ENCODE measurements around the gene EIF1.

The EIF1 gene

DNA sequence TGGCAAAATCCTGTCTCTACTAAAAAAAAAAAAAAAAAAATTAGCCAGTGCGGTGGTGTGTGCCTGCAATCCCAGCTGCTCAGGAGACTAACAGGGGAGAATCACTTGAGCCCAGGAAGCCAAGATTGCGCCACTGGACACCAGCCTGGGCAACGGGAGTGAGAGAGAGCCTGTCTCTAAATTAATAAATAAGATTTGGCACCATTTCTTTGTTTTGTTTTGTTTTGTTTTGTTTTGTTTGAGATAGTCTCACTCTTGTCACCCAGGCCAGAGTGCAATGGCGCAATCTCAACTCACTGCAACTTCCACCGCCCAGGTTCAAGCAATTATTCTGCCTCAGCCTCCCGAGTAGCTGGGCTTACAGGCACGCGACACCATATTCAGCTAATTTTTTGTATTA is 14.0 kb downstream of the EIF1 start:
- TF ChIP-seq, protein P1, sequence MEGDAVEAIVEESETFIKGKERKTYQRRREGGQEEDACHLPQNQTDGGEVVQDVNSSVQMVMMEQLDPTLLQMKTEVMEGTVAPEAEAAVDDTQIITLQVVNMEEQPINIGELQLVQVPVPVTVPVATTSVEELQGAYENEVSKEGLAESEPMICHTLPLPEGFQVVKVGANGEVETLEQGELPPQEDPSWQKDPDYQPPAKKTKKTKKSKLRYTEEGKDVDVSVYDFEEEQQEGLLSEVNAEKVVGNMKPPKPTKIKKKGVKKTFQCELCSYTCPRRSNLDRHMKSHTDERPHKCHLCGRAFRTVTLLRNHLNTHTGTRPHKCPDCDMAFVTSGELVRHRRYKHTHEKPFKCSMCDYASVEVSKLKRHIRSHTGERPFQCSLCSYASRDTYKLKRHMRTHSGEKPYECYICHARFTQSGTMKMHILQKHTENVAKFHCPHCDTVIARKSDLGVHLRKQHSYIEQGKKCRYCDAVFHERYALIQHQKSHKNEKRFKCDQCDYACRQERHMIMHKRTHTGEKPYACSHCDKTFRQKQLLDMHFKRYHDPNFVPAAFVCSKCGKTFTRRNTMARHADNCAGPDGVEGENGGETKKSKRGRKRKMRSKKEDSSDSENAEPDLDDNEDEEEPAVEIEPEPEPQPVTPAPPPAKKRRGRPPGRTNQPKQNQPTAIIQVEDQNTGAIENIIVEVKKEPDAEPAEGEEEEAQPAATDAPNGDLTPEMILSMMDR (IDR thresholded peaks at IDR 0.05): no peak
- no peak for DNase-seq (ENCODE audit: low spot score)
- Histone ChIP-seq H3K27ac (no peak overlapping the region), H3K4me3 (no peak overlapping the region)

DNA sequence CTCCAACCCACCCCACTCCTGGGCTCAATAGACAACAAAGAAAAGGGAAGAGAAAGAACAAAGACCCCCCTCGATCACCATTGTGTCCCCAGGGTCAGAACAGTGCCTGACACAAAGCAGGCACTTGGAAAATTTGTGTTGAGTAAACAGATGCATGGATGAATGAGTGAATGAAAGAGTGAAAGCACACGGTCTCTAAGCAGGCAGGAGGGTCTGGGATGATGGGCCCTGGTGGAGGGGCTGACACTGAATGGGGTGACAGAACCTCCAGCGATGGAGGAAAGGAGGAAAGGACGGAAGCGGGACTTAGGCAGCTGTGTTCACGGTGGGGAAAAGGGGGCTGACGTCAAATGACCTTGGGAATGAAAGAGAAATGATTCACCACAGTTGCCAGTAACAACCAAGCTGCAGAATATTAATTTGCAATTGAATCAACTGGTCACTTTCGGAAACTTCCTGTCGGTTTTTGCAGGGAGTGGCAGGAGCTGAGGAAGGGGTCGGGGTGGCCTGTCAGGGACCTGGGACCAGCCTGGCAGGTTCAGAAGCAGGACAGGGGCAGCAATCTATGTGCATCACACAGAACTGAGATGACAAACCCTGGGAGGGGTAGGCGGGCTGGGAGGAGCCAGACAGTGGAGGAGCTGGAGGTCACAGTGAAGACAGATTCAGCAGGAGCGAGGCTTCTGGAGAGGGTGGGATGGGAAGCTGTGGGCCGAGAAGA is 16.7 kb downstream of the EIF1 start:
- TF ChIP-seq, protein P1 (IDR thresholded peaks at IDR 0.05): no peak
- H3K27ac ChIP-seq: no peak overlapping the region
- DNase-seq (ENCODE audit: low spot score): no peak
- no peak overlapping the region for H3K4me3 ChIP-seq

DNA sequence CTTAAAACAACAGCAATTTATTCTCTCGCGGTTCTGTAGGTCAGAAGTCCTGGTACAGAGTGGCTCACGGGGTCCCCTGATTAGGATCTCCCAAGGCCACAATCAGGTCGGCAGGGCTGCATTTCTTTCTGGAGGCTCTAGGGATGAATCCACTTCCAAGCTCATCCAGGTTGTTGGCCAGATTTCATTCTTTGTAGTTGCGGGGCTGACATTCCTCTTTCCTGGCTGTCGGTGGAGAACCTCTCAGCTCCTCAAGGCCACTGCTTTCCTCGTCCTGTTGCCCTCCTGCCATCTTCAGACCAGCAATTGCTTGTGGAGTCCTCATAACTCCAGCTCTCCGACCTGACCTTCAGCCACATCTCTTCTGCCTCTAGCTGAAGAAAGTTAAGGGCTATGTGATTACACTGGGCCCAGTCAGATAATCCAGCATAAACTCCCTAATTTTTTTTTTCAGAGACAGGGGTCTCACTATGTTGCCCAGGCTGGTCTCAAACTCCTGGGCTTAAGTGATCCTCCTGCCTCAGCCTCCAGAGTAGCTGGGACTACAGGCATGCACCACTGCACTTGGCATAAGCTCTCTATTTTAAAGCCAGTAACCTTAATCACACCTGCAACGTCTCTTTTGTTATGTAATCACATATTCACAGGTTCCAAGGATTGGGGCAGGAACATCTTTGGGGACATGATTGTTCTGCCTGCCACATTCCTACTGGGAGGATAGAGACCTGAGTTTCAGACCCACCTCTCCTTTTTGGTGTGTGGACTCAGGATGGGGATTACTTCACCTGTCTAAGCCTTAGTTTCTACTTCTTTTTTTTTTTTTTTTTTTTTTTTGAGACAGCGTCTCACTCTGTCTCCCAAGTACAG is 19.4 kb downstream of the EIF1 start:
- H3K27ac ChIP-seq: no peak overlapping the region
- H3K4me3 ChIP-seq: no peak overlapping the region
- DNase-seq (ENCODE audit: low spot score): no peak
- TF ChIP-seq, protein P1 (IDR thresholded peaks at IDR 0.05): no peak

DNA sequence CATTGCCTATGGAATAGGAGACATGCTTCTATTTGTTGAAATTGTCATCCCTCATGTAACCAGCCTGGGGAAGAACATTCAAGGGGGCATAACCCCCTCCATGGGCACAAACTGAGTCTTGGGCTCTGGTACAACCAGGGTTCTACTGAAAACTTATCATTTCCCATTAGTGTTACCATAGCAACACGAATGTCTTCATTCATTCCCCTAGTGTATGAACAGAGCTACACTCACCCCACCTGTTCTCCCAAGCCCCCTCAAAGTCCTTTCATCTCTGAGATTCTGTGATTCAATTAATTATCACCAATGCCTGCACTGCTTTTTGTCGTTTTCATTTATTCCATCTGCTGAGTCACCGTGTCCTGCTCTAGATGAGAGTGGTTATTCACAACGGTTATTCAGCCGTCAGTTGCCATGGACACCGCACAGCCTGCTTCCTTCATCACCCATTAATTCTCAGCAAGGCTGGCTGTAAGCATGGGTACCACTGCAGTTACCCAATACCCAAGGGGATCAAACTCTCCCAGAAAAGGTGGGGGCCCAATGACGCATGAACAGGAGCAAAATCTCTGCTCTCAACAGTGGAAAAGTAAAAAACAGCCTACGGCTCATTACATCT is 21.9 kb downstream of the EIF1 start:
- TF ChIP-seq, protein P1 (IDR thresholded peaks at IDR 0.05): no peak
- Histone ChIP-seq H3K4me3 (no peak overlapping the region), H3K27ac (no peak overlapping the region)
- DNase-seq (ENCODE audit: low spot score): no peak

DNA sequence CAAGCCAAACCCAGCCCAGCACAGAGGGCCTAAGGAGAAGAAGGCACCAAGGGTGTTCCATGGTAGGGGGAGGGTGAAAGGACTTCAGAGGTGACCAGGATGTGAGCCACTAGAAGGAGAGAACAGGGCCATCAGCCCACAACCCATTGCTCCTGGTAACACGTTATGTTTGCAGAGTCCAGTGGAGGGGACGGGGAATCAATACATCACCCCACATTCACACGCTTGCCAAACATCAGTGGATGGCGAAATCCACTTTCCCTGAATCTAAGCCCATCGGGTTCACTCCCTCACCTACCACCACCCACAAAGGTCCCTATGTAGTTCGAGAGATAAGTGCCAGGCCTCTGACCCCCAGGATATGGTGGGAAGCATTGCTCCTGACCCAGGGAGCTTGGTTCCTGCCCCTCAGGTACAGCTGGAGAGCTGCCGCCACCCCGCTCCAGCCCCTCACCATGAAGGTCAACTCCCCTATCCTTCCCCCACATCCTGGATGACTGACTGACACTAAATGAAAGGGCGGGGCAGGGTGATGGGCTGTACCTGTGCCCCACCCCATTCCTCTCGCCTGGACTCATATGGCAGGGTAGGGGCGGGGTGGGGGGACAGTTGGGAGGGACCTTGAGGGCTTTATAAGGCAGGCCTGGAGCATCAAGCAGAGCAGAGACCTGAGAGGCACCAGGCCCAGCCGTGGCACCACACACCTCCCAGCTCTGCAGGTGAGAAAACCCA is 23.1 kb downstream of the EIF1 start, which contains the start of gene GAST:
GAST (plus strand) TSS at position 663 of the 732 bp plus-strand sequence. CDS start 3,106 bp downstream, outside the sequence.
- TF ChIP-seq, protein P1 (IDR thresholded peaks at IDR 0.05): no peak
- Histone ChIP-seq H3K4me3 (no peak within 1 kb of the TSS), H3K27ac (no peak within 1 kb of the TSS)
- DNase-seq (ENCODE audit: low spot score): no peak

DNA sequence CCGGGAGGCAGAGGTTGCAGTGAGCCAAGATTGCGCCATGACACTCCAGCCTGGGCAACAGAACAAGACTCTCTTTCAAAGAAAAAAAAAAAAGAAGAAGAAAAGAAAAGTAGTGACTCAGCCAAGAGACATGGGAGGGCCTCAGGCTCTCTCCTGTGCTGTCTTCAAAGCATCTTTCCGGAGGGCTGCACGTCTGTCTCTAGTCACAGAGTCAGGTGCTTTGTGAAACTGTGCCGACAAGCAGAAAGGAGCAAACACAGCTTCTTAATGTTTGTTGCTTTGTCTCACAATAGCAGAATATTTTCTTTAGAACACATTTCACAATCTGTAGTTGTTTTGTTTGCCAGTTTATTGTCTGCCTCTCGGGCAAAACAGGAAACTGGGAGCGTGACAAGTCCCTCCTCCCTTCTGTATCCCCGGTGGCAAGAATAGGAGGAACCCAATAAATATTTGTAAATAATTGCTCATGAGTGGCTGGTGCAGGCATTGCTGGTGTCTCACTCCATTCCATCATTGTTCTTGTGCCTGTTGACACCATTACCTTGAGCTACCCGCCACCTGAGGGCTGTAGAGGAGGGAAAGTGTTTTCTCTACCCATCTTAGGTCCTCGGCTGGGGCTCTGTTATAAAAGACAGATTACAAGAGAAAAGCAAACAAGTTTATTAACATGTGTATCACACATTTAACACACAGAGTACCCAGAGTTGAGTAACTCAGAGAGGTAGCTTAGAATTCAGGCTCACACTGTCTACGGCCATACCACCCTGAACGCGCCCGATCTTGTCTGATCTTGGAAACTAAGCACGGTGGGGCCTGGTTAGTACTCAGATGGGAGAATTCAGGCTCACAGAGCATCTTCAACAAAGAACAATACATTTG is 29.0 kb downstream of the EIF1 start:
- Histone ChIP-seq H3K27ac (no peak overlapping the region), H3K4me3 (no peak overlapping the region)
- TF ChIP-seq, protein P1 (IDR thresholded peaks at IDR 0.05): no peak
- no peak for DNase-seq (ENCODE audit: low spot score)

All from coronary artery (tissue), 2 donors.